GM10266 (cell line): ENCODE results near the gene PEX14.

Source experiments
- DNase-seq: peaks from one replicate; pipeline ENCODE4 v3.0.0; 2012; ENCODE audit errors: extremely low spot score
- TF ChIP-seq, protein P1 (sequence below): IDR thresholded peaks from 2 replicates; pipeline ENCODE4 v1.5.1; 2012; ENCODE audit warnings: mild to moderate bottlenecking, low read depth; ENCODE audit not compliant: control insufficient read depth, insufficient read depth; ENCODE audit errors: missing control alignments

Gene PEX14

DNA sequence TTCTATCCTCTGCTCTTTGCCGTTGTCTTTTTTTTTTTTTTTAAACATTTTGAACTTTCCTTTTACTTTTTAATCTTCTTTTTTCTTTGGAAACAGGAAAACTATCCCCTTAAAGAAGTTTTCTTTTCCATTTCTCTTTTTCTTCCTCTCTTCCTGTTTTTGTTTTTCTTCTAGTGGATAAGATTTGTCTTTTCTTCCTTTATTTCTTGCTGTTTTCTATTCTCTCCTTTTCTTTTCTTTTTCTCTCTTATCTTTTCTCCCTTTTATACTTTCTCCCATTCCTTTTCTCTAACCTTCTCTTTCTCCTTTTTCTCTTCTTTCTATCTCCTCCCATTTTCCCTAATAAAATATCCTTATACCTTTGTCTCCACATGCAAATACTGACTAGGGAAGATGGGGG, 46.2 kb downstream of the PEX14 start:
- TF ChIP-seq, protein P1, sequence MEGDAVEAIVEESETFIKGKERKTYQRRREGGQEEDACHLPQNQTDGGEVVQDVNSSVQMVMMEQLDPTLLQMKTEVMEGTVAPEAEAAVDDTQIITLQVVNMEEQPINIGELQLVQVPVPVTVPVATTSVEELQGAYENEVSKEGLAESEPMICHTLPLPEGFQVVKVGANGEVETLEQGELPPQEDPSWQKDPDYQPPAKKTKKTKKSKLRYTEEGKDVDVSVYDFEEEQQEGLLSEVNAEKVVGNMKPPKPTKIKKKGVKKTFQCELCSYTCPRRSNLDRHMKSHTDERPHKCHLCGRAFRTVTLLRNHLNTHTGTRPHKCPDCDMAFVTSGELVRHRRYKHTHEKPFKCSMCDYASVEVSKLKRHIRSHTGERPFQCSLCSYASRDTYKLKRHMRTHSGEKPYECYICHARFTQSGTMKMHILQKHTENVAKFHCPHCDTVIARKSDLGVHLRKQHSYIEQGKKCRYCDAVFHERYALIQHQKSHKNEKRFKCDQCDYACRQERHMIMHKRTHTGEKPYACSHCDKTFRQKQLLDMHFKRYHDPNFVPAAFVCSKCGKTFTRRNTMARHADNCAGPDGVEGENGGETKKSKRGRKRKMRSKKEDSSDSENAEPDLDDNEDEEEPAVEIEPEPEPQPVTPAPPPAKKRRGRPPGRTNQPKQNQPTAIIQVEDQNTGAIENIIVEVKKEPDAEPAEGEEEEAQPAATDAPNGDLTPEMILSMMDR = no peak

DNA sequence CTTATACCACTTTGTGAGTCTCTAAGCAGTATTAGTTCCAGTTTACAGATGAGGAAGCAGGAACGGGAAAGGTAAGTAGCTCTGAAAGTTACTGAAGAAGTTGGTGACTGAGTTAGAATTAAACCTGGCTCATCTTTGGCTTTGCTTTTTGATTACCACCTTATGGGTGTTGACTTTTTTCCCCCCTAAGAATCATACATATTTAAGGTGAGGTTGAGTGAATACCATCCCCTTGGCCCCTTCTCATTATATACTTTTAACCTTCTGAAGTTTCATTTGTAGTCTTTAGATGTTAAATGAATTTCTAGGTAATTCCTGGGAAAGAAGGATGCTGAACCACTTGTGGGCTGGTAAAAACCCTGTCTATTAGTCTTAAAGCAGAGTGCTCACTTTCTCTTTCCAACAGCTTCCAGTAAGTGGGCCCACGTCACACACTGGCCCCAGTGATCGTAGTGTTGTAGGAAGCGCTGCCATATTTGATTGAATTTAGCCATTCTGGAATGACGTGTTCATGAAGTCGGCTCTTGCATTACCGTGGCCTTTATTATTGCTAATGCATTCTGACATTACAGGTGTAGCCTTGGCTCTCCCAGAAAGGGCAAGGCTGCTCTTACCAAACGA, 46.9 kb downstream of the PEX14 start:
- DNase-seq = no peak
- TF ChIP-seq, protein P1 = no peak

More for the DNA sequence above, 46.2 kb downstream of the PEX14 start:
- no peak for DNase-seq

DNA sequence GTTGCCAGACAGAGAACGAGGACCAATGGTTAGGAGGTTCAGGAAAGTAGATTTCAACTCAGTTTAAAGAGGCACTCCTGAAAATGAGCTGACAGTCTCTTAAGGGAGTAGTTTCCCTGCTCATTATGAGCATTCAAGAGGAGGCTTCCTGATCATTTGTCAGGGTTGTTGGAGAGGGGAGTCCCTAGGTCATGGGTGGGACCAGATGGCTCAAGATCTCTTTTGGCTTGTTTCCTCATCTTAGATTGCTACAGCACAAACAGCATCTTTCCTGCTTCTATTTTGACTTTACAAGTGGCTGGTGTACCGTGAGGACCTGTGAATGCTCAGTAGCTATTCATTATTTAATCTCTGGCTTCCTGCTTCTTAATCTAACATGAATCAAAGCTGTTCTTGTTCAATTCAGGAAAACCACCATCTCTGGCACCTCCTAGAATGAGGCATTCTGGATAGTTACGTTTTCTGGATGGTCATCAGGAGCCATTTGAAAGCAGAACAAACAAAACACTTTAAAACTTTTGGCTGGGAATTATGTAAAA, 47.6 kb downstream of the PEX14 start:
- TF ChIP-seq, protein P1 = no peak
- no peak for DNase-seq

DNA sequence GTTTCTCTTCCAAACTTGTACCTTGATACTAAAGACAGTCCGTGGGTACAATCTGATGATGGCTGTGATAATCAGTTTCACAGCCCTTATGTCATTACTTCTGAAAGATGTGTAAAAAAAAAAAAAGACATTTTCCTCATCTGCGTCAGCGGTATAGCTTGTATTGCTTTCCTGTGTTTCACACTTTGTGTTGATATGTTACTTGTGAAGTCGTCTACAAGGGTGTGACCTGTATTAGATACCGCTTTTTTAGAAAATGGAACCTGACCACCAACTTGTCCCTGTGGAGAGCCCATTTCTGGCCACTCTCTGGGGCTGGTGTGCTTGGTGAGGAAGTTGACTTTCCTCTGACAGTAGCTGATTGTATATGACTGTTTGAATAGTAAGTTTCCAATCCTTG, 50.5 kb downstream of the PEX14 start:
- DNase-seq = no peak
- TF ChIP-seq, protein P1 = no peak

DNA sequence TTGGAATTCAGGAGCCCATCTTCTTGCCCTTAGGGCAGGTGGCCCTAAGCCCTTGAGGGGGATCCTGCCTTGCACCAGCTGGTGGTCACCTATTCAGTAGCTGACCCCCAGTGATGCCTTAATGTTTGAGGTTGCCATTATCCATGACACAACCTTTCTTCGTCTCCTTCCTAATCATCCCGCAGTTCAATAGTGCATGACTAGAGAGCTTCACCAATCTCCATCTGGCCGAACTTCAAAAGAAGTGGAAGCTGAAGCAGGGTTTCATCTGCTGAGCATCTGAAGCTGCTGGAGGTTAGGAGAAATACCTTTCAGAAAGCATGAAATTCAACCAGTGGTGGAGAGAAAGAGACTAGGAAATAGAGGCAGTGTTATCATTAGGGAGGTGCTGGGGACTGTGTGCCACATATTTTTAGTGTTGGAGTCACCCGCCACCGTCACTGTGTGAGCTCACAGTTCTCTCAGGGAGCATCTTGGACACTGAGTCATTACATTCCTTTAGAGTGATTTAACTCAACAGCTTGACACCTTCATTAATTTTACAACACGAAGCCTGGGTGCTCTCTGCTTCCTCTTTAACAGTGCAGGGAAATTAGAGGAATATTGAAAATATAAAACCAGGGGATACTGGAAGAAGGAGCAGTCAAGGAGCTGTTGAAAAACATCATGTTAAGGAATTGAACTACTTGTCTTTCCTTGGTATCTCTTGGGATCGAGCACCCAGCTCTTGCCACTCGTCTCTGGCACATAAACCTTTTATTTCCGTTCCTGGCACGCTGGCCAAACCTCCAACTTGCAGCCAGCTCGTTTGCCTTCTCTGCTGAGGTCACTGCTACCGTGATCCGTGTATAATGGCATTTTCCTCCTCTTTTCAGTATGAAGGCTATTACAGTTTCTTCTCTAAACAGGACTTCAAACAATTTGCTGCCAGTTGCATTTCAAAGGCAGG, 53.6 kb downstream of the PEX14 start:
- TF ChIP-seq, protein P1 = no peak
- no peak for DNase-seq

DNA sequence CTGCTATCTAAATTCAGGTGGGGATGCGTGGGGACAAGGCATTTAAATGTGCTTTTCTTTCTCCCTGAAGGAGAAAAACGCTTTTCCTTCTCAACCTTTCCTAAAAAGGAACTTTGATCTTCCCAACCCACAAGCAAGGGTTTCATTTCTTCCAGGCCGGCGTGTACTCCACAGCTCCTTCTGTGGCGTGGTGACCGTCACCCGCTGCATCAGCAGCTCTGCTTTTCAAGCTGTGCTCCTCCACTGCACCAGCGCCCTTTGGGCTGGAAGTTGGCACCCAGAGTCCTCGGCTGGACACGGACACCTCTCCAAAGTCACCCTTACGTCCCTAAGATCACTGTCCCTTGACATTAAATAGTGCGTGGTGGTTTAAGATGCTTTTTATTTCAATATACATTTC, 54.3 kb downstream of the PEX14 start:
- TF ChIP-seq, protein P1 = no peak
- no peak for DNase-seq

DNA sequence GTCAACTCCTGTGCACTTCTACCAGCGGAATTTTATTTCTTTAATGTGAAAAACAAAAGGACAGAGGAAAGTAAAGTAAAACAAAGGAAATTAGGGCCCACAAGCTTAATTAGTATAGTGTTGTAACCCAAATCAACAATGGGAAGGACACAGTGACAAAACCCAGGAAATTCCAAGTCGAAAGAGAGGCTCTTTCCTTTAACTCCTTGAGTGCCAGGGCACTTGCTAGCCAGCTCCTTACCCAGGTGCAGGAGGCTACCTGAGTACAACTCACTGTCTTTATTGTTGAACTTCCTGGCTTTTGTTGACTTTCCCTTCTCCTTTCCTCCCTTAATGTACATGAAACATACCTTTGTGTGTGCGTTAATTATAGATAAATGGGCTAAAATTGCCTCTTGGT, 55.0 kb downstream of the PEX14 start:
- no peak for DNase-seq
- TF ChIP-seq, protein P1 = no peak
